DOHH2 (cell line): ENCODE measurements around the gene HNF1A.

Experiments
- H3F3A ChIP-seq: fragments of 200-600 bp; sonication (generic), shearing (Covaris generic); 2 replicates; pipeline ENCODE4 v1.6.0; 2016; ENCODE audit warnings: antibody characterized with exemption, mild to moderate bottlenecking; ENCODE audit not compliant: control insufficient read depth, insufficient read depth
- H3K27ac ChIP-seq: fragments of 200-600 bp; sonication (generic); 2 replicates; pipeline ENCODE4 v1.5.1; 2014; ENCODE audit warnings: low read depth, mild to moderate bottlenecking, low read length, moderate library complexity
- H3K27me3 ChIP-seq: fragments of 200-600 bp; sonication (generic); 2 replicates; pipeline ENCODE4 v1.6.1; 2014; ENCODE audit warnings: mild to moderate bottlenecking, low read length, mixed read lengths; ENCODE audit not compliant: control insufficient read depth
- H3K36me3 ChIP-seq: fragments of 200-600 bp; sonication (generic); 2 replicates; pipeline ENCODE4 v1.6.1; 2014; ENCODE audit warnings: mild to moderate bottlenecking, low read length, moderate library complexity, mixed read lengths; ENCODE audit not compliant: control insufficient read depth
- H3K4me1 ChIP-seq: fragments of 200-600 bp; sonication (generic); 2 replicates; pipeline ENCODE4 v1.6.1; 2014; ENCODE audit warnings: mild to moderate bottlenecking, low read length, mixed read lengths; ENCODE audit not compliant: control insufficient read depth
- H3K4me2 ChIP-seq: fragments of 200-600 bp; sonication (generic); 2 replicates; pipeline ENCODE4 v1.6.0; 2014; ENCODE audit warnings: mild to moderate bottlenecking, low read length, moderate library complexity
- H3K4me3 ChIP-seq: fragments of 200-600 bp; sonication (generic); 2 replicates; pipeline ENCODE4 v1.5.1; 2014; ENCODE audit warnings: mild to moderate bottlenecking, low read length, mixed read lengths
- H3K79me2 ChIP-seq: fragments of 200-600 bp; sonication (generic); 2 replicates; pipeline ENCODE4 v1.6.1; 2014; ENCODE audit warnings: mild to moderate bottlenecking, low read length, mixed read lengths; ENCODE audit not compliant: control insufficient read depth
- H3K9me2 ChIP-seq: fragments of 200-600 bp; sonication (generic); replicated peaks from 2 replicates; pipeline ENCODE4 v1.6.1; 2014; ENCODE audit warnings: mild to moderate bottlenecking, low read length, mixed read lengths; ENCODE audit not compliant: control insufficient read depth
- H3K9me3 ChIP-seq: fragments of 200-600 bp; sonication (generic); 2 replicates; pipeline ENCODE4 v1.6.1; 2014; ENCODE audit warnings: antibody characterized with exemption, low read length, mixed read lengths; ENCODE audit not compliant: control insufficient read depth, insufficient read depth
- H4K20me1 ChIP-seq: fragments of 200-600 bp; sonication (generic); 2 replicates; pipeline ENCODE4 v1.6.0; 2014; ENCODE audit warnings: low read depth, mild to moderate bottlenecking, antibody characterized with exemption, low read length, moderate library complexity; ENCODE audit not compliant: control insufficient read depth, insufficient read depth
- CTCF ChIP-seq: fragments of 200-600 bp; sonication (generic); IDR thresholded peaks from one replicate; pipeline ENCODE4 v1.5.1; 2014; ENCODE audit warnings: antibody characterized with exemption, mild to moderate bottlenecking, low read depth, low read length; ENCODE audit not compliant: poor library complexity, severe bottlenecking
- EZH2phosphoT487 ChIP-seq: fragments of 200-600 bp; sonication (generic); IDR thresholded peaks from 2 replicates; pipeline ENCODE4 v1.6.1; 2017; ENCODE audit warnings: borderline replicate concordance, mild to moderate bottlenecking, antibody characterized with exemption, low read length, moderate library complexity, mixed read lengths

Gene HNF1A

GRCh38 chr12:120998435-120998834 lies 20.1 kb downstream of the HNF1A start:
- no peak overlapping the region for H3K4me3 ChIP-seq
- no peaks in the 10 kb centered on the region for H3K79me2 ChIP-seq
- no peaks in the 10 kb centered on the region for H4K20me1 ChIP-seq
- no peaks in the 10 kb centered on the region; the same call in 1 of the 2 replicates for H3K27me3 ChIP-seq
- H3K9me2 ChIP-seq = no peaks in the 10 kb centered on the region; the same call in 1 of the 2 replicates
- H3F3A ChIP-seq = no peaks in the 10 kb centered on the region; the same call in 1 of the 2 replicates
- no peaks in the 10 kb centered on the region for H3K9me3 ChIP-seq
- no peak overlapping the region for H3K4me2 ChIP-seq
- H3K36me3 ChIP-seq = peaks cover 5% of the 10 kb centered on the region
- TF ChIP-seq EZH2phosphoT487 (no peak), CTCF (no peak)
- no peaks in the 10 kb centered on the region for H3K4me1 ChIP-seq
- no peak overlapping the region for H3K27ac ChIP-seq

GRCh38 chr12:120999191-121000120 lies 21.1 kb downstream of the HNF1A start:
- no peaks in the 10 kb centered on the region; the same call in 1 of the 2 replicates for H3F3A ChIP-seq
- no peaks in the 10 kb centered on the region for H3K79me2 ChIP-seq
- H3K4me1 ChIP-seq = no peaks in the 10 kb centered on the region
- no peaks in the 10 kb centered on the region for H3K9me3 ChIP-seq
- H4K20me1 ChIP-seq = no peaks in the 10 kb centered on the region
- H3K4me3 ChIP-seq = no peak overlapping the region
- H3K27me3 ChIP-seq = no peaks in the 10 kb centered on the region; the same call in 1 of the 2 replicates
- no peak overlapping the region for H3K27ac ChIP-seq
- no peak overlapping the region for H3K4me2 ChIP-seq
- no peak for TF ChIP-seq CTCF
- TF ChIP-seq EZH2phosphoT487 = no peak
- peaks cover 15% of the 10 kb centered on the region for H3K36me3 ChIP-seq
- H3K9me2 ChIP-seq = no peaks in the 10 kb centered on the region; the same call in 1 of the 2 replicates

DNA sequence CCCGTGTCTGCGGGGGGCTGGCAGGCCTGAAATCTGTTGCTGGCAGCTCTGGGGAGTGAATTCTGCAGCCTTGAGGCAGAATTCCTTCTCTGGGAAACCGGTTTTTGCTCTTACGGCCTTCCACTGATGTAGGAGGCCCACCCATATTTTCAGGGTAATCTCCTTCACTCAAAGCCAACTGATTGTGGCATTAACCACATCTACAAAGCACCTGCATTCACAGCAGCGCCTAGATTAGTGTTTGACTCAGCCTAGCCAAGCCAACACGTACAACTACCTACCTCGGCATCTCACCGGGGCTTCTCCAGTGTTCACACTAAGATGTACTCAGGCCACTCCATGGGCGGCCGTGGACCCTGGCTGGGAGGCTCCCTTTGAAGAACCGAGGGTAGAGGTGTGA lies 22.2 kb downstream of the HNF1A start:
- no peaks in the 10 kb centered on the region; the same call in 1 of the 2 replicates for H3F3A ChIP-seq
- H3K4me3 ChIP-seq = no peak overlapping the region
- H3K27me3 ChIP-seq = no peaks in the 10 kb centered on the region
- H3K27ac ChIP-seq = no peak overlapping the region
- no peaks in the 10 kb centered on the region for H3K79me2 ChIP-seq
- no peaks in the 10 kb centered on the region for H4K20me1 ChIP-seq
- H3K9me2 ChIP-seq = no peaks in the 10 kb centered on the region; the same call in 1 of the 2 replicates
- H3K36me3 ChIP-seq = peaks cover 21% of the 10 kb centered on the region
- TF ChIP-seq EZH2phosphoT487 (no peak), CTCF (no peak)
- no peaks in the 10 kb centered on the region for H3K9me3 ChIP-seq
- H3K4me2 ChIP-seq = no peak overlapping the region
- H3K4me1 ChIP-seq = no peaks in the 10 kb centered on the region
